Myocyte (in vitro differentiated cells): ENCODE data around the gene ACSS1. TPM values are rescaled to one million over a fixed set of nuclear protein-coding genes. Genes with fewer than 3 reads are reported as not detected.

Experiments used
- DNase-seq: peaks from one replicate; pipeline ENCODE4 v3.0.0-alpha.2; 2012; ENCODE audit warnings: low read depth
- total RNA-seq: library from RNA; depleted of rRNA; stranded (reverse); fragments of >200 nt; gene quantifications from 2 replicates; pipeline ENCODE4 v1.2.3, GENCODE V29; 2014

ACSS1 gene
- total RNA-seq, 1 donor from 2014 or later, result 1.3 TPM

DNA sequence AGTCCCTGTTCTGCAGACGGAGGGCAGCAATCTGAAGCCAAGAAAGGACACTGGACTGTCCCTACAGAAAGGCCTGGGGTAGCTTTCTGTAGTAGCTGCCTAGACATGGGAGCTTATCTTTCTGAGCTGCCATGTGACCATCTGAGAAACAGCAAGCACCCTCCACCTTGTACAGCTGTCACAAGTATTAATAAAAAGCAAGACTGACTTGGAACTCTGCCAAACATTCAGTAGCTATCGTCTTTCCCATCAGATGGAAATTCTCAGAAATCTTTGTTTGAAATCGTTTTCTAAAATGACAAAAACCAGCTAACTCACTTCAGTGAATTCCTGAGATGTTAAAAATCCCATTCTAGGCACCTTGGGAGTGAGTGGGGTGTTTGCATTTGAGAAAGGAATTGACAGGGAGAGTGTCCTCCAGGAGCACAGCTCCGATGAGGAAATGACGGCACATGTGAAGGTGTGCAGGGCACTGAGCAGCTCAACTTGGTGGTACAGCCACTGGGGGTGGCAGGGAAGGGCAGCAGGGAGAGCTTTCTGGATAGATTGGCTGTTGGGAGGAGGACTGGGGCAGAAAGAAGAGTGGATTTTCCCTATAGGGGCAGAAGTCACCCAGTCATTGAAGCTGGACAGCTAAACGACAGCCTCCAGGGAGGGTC lies 24.5 kb downstream of the ACSS1 start:
- no peak for DNase-seq

DNA sequence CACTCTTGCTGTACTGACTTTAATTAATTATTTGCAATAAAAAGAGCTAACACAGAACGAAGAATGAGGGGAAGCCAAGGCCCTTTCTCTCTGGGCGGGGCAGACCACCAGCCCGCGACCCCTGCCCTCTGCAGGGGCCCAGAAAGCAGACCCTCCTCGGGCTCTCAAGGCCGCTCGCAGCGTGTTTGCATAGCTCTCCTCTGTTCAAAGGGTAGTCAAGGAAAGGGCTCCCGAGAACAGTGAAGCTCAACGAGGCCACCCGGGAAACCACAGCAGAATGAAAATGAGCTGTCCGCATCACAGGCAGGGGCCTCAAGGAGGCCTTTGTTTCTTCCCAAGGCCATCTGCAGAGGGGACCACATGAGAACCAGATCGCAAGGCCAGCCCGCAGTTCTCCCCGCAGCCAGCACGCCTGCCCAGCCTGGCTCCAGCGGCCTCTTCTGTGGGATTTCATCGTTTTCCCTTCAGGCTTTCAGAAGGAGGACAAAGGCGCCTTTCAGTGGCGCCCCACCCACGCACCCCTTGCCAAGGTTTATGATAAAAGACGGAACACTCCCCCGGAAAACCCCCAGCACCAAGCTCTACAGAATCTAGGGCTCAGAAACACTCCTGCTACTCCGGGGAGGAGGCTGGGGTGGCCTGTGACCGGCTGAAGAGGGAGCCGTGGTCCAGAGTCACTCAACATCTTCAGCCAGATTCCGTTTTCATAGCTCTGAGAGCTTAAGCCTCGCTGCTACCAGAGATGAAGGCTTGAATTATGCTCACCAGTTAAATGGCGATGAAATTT lies 25.3 kb downstream of the ACSS1 start:
- DNase-seq, result no peak

DNA sequence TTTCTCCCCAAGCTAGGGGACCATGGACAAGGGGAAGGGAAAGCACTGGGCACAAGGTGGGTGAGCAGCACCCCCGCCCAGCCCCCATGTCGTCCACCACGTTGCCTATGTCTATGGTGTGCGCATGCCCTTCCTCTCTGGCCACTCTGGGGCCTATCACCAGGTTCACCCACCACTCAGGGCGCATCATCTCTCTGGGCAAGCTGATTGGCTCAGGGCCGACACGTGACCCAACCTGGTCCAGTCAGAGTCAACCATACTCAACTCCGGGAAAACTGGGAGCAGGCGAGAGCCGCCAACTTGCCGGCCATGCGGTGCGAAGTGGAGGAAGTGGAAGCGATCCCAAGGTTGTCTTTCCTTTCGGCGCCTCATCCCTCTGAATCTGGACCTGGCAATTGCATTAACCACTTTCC lies 25.9 kb downstream of the ACSS1 start:
- no peak for DNase-seq

DNA sequence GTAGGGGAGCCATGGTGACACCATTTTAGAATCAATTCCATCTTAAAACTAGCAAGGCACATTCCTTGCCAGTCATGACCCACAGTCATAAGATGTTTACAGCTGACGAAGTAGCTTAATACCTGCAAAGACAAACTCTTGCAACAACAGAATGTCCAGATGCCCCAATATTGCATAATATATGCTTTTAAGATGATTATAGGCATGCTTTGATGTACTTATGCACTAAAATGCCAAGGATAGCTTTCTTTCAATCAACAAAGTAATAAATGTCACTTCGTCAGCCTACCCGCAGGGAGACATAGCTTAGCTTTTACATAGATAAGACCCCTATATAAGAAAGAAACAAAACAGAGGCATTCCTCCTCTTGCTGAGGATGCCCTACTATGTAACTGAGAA lies 26.7 kb downstream of the ACSS1 start:
- no peak for DNase-seq

DNA sequence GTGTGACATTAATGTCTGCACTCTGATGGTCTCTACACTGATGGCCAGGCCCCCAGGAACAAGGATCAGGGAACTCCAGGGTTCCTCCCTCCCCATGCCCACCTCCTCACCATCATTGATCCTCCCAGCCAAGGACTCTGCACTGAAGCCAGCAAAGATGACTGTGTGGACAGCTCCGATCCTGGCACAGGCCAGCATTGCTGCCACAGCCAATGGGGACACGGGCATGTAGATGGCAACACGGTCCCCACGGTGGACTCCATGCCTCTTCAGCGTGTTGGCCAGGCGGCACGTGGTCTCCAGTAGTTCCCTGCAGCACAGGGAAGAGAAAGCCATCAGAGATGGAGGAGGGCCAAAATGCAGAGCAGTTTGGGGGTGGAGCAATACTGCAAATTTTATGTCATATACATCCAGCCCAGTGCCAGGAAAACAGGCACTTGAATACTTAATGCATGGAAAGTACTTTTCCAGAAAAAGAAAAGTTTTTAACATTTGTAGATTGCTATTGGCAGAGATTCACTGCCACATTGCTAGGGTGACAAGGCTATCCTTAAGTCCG lies 27.2 kb downstream of the ACSS1 start:
- DNase-seq, result no peak

DNA sequence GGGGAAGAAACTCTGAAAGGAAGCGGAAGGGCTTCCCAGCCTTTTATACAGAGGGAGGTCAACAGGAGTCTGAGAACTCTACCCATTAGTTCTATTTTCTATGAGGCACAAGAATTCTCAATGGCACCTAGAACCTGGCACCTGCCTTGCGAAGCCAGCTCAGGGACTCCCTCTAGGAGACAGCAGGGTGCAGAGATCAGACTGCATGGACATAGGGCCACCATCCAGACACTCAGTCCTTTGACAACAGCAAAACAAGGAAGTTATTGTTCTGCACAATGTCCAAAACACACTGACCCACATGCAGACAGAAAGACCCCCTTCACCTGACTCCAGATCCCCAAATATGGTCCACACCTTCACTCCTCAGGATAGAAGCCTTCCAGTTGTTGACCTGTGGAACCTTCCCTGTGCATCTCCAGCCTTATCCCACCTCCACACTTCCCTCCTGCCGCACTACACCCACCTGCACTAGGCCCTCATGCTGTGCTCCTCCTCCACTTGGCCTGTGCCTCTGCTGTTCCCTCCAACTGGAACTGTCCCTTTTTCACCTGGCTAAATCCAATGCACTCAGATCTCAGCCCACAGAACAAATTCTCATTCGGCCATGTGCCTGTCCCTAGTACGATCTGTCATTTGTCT lies 27.8 kb downstream of the ACSS1 start:
- DNase-seq, result no peak

DNA sequence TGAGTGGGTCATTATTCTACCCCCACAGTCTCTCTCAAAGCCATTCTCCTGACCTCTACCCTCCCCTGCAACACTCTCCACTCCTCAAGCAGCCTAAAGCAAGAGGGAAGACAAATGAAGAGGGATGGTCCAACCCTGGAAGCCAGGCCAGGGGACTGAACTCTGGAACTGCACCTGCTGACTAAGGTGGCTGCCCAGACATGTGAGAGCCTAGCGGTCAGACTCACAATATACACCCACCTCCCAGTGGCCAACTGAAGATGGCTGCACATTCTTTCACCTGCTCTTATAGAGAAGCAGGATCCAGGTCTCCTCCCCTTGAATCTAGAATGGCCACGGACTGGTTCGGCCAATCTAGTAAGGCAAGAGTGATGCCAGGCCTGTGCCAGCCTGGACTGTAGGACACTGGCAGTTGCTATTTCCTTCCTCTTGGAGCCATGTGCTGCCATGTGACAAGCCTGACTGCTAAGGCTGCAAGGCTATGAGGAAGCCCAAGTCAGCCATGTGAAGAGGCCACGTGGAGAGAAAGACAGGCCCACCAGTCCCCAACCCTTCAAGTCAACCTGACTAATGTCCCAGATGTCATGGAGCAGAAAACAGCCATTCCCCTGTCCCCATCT lies 31.8 kb downstream of the ACSS1 start:
- no peak for DNase-seq

DNA sequence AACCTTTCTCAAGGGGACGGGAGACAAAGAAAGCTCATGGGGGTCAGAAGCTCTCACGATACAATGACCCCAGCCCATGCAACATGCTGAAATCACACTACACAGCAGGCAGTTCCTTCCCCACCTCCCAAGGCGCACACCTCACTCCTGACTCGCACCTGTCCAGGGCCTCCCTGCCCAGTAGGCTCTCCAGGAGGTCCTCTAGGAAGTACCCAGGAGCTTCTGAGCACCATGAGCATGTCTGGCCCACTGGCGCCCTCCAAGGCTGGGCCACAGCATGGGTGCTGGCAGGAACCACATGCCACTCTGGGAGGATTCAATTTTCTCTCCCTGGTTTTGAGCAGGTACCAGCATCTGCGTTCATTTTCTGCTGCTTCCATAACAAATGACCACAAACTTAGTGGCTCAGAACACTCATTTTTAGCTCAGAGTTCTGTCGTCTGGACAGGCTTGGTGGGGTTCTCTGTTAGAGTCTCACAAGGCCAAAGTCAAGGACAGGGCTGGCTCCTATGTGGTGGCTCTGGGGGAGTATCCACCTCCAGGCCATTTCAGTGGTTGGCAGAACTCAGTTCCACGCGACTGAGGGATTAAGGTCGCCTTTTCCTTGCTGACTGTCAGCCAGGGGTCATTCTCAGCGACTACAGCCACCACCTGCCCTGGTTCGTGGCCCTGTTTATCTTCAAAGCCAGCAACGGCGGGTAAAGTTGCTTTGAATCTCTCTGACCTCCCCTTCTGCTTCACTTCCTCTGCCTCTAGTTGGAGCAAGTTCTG lies 32.7 kb downstream of the ACSS1 start:
- DNase-seq, result no peak

DNA sequence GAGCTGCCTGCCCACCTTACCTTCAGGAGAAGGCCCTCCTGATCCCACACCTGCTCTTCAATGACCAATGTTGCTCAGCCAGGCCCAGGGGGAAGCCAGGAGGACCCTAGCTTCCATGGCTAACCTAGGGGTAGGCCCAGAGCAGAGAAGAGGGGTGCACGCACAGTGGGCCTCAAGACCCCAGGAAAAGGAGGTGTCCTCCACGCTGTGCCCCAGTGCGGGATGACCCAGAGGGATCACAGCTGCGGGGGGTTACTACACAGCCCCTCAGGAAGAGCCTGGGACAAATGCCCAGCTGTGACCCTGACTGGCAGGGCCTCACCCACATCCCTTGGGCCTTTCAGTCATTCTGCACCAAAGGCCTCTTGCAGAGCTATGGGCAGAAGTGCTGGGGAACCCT lies 33.8 kb downstream of the ACSS1 start:
- DNase-seq, result no peak

DNA sequence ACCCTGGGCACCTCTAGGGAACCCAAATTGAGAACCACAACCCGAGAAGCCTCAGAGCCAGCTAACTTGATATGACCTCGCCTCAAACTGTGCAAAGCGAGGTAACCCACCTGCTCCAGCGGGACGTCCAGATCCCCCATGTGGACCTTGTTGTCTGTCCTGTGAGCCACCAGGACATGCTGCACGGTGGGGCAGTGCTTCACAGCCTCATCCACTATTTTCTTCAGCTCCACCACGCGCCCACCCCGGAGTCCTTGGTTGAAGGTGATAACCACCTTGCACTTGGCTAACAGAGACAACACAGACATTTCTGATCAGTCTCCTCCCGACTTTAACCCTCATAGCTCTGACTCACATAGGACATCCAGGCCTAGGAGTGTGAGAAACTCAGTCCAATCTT lies 34.6 kb downstream of the ACSS1 start:
- no peak for DNase-seq

DNA sequence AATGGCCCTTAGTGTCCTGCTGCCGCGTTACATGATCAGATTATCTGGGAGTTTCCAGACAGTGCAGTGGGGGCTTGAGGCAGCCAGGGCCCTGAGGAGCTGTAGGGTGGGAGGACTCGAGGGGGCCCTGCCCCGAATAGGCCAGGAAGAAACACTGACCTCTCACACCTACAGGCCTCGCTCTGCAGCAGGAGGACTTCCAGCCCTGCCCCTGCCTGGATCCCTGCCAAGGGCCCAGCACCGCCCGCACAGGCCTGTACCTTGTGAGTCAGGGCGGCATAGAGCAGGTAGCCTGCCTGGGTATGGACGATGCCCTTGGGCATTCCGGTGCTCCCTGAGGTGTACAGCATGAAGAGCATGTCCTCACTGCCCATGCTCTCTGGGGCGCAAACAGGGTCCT lies 35.3 kb downstream of the ACSS1 start:
- DNase-seq, result no peak

DNA sequence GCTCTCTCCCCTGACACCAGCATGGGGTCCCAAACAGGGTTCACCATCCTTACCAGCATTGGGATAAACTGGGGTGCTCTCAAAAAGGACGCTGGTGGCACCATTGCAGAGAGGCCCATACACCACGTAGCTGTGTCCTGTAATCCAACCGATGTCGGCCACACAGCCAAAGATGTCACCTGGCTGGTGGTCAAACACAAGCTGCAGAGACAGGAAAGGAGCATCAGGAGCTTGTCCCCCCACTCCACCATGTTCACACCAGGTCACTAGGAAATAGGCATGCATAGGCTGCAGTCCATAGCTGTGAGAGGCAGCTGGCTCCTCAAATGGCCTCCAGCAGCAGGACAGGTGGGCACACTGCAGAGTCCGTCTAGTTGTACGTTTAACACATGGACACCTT lies 36.6 kb downstream of the ACSS1 start:
- DNase-seq, result no peak

DNA sequence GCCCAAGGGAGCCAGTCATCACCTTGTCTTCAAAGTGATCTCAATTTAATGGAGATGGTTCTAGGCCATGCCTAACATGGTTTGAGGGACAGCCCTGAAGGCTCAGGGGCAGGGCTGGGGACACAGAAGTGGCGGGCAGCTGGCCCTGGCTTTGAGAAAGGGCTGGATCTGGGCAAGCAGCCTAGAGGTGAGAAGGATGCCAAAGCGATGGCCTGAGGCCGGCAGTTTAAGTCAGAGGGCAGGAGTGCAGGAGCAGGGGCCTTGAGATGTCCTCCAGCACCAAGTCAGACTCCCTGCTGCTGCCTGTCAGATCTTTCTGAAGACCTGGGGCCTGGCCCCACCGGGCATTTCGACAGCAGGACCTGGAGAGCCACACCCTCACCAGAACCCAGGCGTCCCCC lies 37.0 kb downstream of the ACSS1 start:
- no peak for DNase-seq

DNA sequence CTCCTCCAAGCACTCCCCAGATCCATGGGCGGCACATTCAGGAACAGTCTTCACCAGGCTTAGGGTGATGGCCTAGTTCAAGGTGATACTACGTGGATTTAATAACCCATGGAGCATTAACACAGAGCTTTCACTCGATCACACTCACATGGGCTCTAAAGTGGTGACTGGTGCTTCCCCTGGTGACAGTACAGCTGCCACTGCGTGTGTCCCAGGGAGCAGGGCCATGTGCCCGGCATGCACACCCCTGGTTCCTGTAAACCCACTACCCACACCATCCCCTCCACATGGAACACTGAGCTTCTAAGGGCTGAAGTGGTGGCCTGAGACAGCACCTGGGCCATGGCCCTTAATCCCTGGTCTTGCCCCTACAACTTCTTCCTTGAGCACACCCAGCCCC lies 37.6 kb downstream of the ACSS1 start:
- DNase-seq, result no peak

DNA sequence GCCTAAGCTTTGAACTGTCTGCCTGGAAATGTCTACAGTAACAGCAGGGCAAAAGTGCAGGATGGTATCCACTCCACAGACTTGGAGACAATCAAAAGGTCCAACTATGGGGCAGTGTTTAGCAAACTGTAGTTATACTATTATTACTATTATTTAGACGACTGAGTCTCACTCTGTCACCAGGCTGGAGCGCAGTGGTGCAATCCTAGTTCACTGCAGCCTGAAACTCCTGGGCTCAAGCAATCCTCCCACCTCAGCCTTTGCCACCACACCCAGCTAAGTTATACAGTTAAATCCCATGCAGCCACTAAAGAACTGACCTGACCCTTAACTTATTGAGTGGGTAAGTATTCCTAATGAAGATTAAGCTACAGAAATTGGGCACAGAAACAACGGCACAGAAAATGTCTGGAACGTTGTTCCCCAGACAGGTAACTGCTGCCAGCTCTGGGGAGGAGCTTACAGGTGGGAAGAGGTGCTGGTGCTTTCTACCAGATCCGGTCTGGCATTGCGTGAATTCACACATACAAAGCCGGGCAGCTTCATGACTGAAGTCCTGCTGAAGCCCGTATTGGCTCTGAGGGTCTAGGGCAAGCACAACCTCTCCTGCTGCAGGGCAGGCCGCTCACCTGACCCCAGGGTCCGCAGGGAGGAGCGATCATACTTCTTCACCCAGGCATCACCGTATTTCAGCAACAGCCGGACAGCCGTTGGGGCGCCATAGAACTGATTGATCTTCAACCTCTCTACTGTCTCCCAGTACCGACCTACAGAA lies 38.4 kb downstream of the ACSS1 start:
- DNase-seq, result no peak

DNA sequence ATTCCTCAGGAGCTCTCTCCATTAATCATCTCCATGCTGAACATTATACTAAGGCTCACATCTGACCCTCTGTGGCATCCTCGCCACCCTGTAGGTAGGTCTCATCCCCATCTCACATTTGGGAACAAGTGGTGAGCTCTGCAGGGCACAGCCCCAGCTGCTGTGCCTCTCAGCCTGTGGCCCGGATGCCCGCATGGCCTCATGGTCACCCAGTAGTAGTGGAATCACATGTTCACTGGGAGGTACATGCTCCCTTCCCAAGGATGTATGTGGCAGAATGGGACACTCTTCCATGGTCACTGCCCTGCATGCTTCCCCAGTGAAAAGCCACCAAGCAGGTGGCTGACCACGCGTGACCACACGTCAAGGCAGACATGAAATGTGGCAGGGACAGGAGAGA lies 39.1 kb downstream of the ACSS1 start:
- DNase-seq, result no peak

DNA sequence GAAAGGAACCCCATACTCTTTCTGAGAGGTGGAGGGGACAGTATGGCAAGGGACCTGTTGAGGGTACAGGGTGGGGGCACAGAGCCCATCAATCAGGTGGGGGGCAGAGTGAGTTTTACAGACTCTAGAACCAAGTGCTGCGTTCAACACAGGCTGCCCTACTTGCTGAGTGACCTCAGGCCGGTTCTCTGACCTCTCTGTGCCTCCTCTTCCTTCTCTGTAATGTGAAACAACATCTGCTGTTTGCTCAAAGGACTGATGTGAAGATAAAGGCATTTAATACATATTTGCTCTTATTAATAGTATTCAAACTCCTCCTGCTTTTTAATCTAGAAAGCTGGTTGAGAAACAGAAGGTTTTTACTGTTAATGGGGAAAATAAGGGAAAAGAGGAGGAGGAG lies 39.5 kb downstream of the ACSS1 start:
- DNase-seq, result no peak

DNA sequence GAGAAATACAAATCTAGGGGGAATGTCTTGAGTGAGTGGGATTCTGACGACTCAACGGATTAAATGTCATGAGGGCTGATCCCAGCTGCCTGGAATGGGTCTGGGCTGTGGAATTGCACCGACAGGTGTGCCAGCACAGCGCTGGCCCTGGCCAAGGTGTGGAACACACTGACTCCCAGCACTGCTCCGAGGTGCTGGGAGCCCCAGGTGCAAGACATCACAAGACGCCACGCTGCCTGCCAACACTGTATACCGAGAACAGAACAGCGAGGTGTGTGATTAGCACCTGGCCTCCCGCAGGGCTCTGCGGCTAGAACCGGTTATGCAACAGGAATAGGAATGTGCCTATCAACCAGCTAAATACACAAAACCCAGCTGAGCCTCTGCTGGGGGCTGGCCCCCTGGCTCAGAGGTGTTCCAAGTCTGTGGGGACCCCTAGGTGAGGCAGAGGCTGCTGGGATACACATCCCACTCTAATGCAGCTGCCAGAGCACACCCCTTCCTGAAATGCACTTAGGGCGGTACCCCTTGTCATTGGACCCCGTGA lies 40.6 kb downstream of the ACSS1 start:
- no peak for DNase-seq

DNA sequence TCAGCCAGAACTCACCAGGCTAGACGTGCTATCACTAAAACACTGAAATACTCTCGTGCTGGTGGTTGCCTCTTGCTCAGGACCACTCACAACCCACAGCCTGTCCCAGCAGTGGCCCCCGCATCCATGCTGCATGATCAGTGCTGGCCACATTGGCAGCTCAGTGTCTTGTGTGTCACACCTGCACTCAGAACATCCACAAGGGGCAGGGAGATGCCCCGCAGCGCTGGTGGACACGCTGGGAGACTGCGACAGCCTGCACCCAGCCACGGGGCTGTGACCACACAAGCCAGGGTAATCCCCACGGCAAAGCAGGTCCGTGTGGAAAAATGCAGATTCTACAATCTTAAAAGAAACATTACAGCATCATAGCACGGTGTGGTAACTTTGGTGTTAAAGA lies 41.5 kb downstream of the ACSS1 start:
- no peak for DNase-seq

DNA sequence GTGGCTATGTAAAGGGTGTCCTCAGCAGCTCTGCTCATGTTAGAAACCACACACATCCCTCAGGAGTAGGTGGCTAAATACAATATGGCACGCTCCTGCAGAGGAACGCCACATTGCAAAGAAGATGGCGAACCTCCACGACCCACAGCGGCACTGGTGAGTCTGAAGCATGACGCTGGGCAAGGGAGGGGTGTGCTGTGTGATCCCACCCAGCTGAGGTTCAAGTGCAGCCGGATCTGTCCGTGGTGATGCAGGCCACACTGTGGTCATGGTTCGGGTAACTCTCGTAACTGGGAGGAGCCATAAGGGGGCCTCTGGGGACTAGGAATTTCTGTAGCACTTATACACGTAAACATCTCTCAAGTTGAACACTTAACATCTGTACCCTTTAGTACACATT lies 42.0 kb downstream of the ACSS1 start:
- DNase-seq, result no peak
